ENCODE data around the gene LCE7A. TPM values are rescaled to one million over a fixed set of nuclear protein-coding genes. Genes with fewer than 3 reads are reported as not detected.

Gene LCE7A, protein sequence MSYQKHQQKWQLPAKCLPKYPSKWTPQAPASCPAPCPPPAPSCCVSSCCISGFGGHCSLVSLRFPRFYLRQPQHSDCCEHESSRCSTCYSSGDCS
- not detected in 2 replicates for total RNA-seq (ENCODE audit: low replicate concordance)

GRCh38 chr1:152859696-152860095 lies at the start of gene LCE7A:
Gene LCE7A, plus strand, starts transcription at chr1:152859996. Its CDS starts 702 bp downstream, at chr1:152860698.
- no peak within 1 kb of the TSS for H3K4me3 ChIP-seq (ENCODE audit: low read depth, low read length)
- no peak for DNase-seq (ENCODE audit: low read depth)
- no peak for TF ChIP-seq CTCF (IDR thresholded peaks at IDR 0.05; ENCODE audit: insufficient read depth, low read length)

- H3K4me3 ChIP-seq (ENCODE audit: low read depth, low read length), result no peak overlapping the region
- TF ChIP-seq CTCF (IDR thresholded peaks at IDR 0.05; ENCODE audit: insufficient read depth, low read length), result no peak
- DNase-seq (ENCODE audit: low read depth), result no peak
Observed at GRCh38 chr1:152811050-152811449, 48.7 kb upstream of the LCE7A start.

GRCh38 chr1:152811671-152812070 lies 48.1 kb upstream of the LCE7A start, which contains the start of gene LCE1B:
Gene LCE1B, plus strand, starts transcription at chr1:152811971. Its CDS starts 476 bp downstream, at chr1:152812447.
- TF ChIP-seq CTCF (IDR thresholded peaks at IDR 0.05; ENCODE audit: insufficient read depth, low read length), result no peak
- no peak within 1 kb of the TSS for H3K4me3 ChIP-seq (ENCODE audit: low read depth, low read length)
- no peak for DNase-seq (ENCODE audit: low read depth)

DNA sequence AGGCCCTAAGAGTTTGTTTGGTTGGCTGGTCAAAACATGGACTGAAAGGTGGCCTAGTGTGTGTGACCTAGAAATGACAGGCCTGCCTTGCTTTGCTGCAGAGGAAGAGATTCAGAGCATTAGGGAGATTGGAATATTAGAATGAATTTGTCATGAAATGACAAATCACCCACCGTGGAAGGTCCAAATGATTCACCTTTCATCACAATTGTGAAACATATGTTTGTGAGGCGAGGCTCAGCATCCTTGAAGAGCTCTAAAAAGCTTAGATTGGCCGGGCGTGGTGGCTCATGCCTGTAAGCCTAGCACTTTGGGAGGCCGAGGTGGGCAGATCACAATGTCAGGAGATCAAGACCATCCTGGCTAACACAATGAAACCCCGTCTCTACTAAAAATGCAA lies 42.5 kb upstream of the LCE7A start:
- no peak for DNase-seq (ENCODE audit: low read depth)
- no peak overlapping the region for H3K4me3 ChIP-seq (ENCODE audit: low read depth, low read length)
- TF ChIP-seq CTCF (IDR thresholded peaks at IDR 0.05; ENCODE audit: insufficient read depth, low read length), result no peak

GRCh38 chr1:152823294-152823693 lies 36.5 kb upstream of the LCE7A start:
- H3K4me3 ChIP-seq (ENCODE audit: low read depth, low read length), result no peak overlapping the region
- no peak for TF ChIP-seq CTCF (IDR thresholded peaks at IDR 0.05; ENCODE audit: insufficient read depth, low read length)
- DNase-seq (ENCODE audit: low read depth), result no peak

- H3K4me3 ChIP-seq (ENCODE audit: low read depth, low read length), result no peak overlapping the region
- no peak for DNase-seq (ENCODE audit: low read depth)
- TF ChIP-seq CTCF (IDR thresholded peaks at IDR 0.05; ENCODE audit: insufficient read depth, low read length), result no peak
Observed at GRCh38 chr1:152824964-152825363, 34.8 kb upstream of the LCE7A start.

- H3K4me3 ChIP-seq (ENCODE audit: low read depth, low read length), result no peak within 1 kb of the TSS
- TF ChIP-seq CTCF (IDR thresholded peaks at IDR 0.05; ENCODE audit: insufficient read depth, low read length), result no peak
- DNase-seq (ENCODE audit: low read depth), result no peak
Observed at GRCh38 chr1:152827173-152827572, 32.6 kb upstream of the LCE7A start, which contains the start of gene LCE1A. Gene LCE1A, plus strand, starts transcription at chr1:152827473. Its CDS starts 0 bp downstream, at chr1:152827473.
